Measurements from ENCODE around the gene ERVK3-1.

ERVK3-1 gene

DNA sequence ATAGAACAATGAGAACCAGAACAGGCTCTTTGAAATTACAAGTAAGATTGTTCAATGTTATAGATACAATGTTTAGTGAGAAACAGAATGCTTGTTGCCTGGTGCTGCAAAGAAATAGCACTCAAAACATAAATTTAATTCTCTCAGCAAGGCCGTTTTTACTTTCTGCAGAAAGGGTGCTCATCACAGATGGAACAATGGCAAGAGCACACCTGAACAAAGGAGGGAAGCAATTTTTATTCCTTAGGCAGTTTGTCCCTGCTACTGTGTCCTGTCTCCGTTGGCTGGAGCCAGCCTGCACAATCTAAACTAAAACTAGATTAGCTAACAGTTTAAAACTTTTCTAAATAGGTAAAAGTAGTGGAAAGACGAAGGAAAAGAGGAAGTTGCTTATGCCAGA, 36.8 kb upstream of the ERVK3-1 start:
- ChIA-PET CTCF (no interaction called here), POLR2A (ENCODE audit: low non-redundant PET) (no interaction called here)
- no peak overlapping the region for H3K27ac ChIP-seq
- no peak for DNase-seq (ENCODE audit: low spot score)
- TF ChIP-seq, protein P1, sequence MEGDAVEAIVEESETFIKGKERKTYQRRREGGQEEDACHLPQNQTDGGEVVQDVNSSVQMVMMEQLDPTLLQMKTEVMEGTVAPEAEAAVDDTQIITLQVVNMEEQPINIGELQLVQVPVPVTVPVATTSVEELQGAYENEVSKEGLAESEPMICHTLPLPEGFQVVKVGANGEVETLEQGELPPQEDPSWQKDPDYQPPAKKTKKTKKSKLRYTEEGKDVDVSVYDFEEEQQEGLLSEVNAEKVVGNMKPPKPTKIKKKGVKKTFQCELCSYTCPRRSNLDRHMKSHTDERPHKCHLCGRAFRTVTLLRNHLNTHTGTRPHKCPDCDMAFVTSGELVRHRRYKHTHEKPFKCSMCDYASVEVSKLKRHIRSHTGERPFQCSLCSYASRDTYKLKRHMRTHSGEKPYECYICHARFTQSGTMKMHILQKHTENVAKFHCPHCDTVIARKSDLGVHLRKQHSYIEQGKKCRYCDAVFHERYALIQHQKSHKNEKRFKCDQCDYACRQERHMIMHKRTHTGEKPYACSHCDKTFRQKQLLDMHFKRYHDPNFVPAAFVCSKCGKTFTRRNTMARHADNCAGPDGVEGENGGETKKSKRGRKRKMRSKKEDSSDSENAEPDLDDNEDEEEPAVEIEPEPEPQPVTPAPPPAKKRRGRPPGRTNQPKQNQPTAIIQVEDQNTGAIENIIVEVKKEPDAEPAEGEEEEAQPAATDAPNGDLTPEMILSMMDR (conservative IDR thresholded peaks at IDR 0.05; ENCODE audit: low read depth) = no peak

GRCh38 chr19:58274771-58275201, 30.4 kb upstream of the ERVK3-1 start:
- TF ChIP-seq, protein P1 (conservative IDR thresholded peaks at IDR 0.05; ENCODE audit: low read depth) = no peak
- CTCF ChIA-PET = no interaction called here
- POLR2A ChIA-PET (ENCODE audit: low non-redundant PET) = interaction anchor here (0.6 kb wide), 2 partner anchors 15 to 126 kb away, joined by 3 to 6 read pairs; no protein-coding TSS in a partner anchor
- DNase-seq (ENCODE audit: low spot score) = peak; percentile 46
- H3K27ac ChIP-seq = no peak overlapping the region

- no peak overlapping the region for H3K27ac ChIP-seq
- CTCF ChIA-PET = no interaction called here
- POLR2A ChIA-PET (ENCODE audit: low non-redundant PET) = interaction anchor here (0.7 kb wide), 1 partner anchor 47 kb away, joined by 6 read pairs; the partner anchor contains the start of gene ZNF544
- DNase-seq (ENCODE audit: low spot score) = no peak
- TF ChIP-seq, protein P1 (conservative IDR thresholded peaks at IDR 0.05; ENCODE audit: low read depth) = no peak
These were observed 29.6 kb upstream of the ERVK3-1 start for GRCh38 chr19:58275564-58275963.

- ChIA-PET POLR2A (ENCODE audit: low non-redundant PET) (no interaction called here), CTCF (no interaction called here)
- H3K27ac ChIP-seq = peak overlapping the region; percentile 91; the same call in 1 of the 2 replicates
- DNase-seq (ENCODE audit: low spot score) = no peak
- TF ChIP-seq, protein P1 (conservative IDR thresholded peaks at IDR 0.05; ENCODE audit: low read depth) = no peak
These were observed 28.0 kb upstream of the ERVK3-1 start for GRCh38 chr19:58277197-58277596.

DNA sequence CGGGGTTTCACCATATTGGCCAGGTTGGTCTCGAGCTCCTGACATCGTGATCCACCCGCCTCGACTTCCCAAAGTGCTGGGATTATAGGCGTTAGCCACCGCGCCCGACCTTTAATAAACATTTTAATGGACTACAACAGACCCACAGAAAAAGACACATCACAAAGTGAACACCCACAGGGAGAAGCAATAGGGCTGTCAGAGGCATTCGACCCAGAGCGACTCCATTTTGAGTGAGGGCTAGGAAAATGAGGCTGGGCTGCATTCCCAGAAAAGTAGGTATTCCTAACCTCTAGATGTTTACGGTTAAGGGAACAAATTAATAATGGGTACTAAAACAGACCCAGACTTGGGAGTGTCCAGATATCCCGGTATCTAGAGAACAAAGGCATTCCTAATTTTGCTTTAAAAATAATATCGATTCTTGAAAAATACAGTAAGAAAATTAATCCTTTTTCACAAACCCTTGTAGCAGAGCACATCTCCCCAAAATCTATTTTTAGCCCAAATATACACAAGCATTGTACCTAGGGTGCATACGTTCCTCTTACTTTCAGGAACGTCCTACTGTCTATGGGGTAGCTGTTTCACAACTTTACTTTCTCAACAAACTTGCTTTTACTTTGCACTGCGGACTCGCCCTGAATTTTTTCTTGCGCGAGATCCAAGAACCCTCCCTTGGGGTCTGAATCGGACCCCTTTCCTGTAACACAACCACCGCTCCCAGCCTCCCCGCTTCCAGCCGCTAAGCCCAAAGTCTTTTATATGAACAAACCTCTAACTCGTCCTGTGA, 27.2 kb upstream of the ERVK3-1 start:
- peak overlapping the region; percentile 91 for H3K27ac ChIP-seq
- TF ChIP-seq, protein P1 (conservative IDR thresholded peaks at IDR 0.05; ENCODE audit: low read depth) = no peak
- ChIA-PET POLR2A (ENCODE audit: low non-redundant PET) (no interaction called here), CTCF (interaction anchor here (0.6 kb wide), 2 partner anchors 76 to 459 kb away, joined by 3 to 4 read pairs; no protein-coding TSS in a partner anchor)
- DNase-seq (ENCODE audit: low spot score) = peak; percentile 3

DNA sequence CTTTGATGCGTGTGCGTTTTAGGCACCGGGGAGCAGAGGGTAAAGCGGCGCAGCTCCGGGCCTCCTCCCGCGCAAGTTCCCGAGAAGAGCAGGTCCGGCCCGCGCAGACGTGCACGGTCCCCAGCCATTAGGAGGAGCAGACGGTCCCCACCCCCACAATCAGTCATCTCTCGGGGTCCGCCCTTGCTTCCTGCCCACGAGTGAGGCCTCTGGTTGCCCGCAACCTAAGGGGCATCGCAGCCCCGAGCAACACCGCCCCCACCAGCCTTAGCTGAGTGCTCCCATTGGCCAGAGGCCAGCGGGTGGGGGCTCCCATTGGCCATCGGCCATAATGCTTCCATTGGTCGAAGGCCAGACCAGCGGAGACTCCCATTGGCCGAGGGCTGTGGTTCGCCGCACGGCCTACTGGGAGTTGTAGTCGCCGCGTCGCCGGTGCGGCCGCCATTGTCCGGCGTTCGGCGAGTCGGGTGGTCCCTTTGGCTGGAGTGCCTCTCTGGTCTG, 26.6 kb upstream of the ERVK3-1 start, which contains the start of gene ZNF8:
Gene ZNF8 (plus strand): TSS at position 415 of the 501 bp plus-strand sequence. CDS start 127 bp downstream, outside the sequence.
- peak; percentile 100 for DNase-seq (ENCODE audit: low spot score)
- TF ChIP-seq, protein P1 (conservative IDR thresholded peaks at IDR 0.05; ENCODE audit: low read depth) = no peak
- peak within 1 kb of the TSS; percentile 91 for H3K27ac ChIP-seq
- ChIA-PET POLR2A (ENCODE audit: low non-redundant PET) (no interaction called here), CTCF (interaction anchor here (0.6 to 0.7 kb wide), 2 partner anchors 19 to 76 kb away, joined by 3 read pairs; no protein-coding TSS in a partner anchor)
